Tibial artery (tissue), 4 donors: ENCODE measurements around the gene SPTBN5.

Experiments
- DNase-seq, 2 donors: peaks; one replicate each; pipeline ENCODE4 v3.0.0-alpha.2; 2019
- H3K27ac ChIP-seq, 2 donors: fragments of 200-600 bp; sonication (generic) in 1 of 2; 1 replicate in 1 of 2; 2 replicates in 1 of 2; pipeline ENCODE4 v1.5.1; 2018 to 2019; ENCODE audit warnings: mild to moderate bottlenecking in 1 of 2
- H3K27me3 ChIP-seq, 2 donors: fragments of 200-600 bp; sonication (generic) in 1 of 2; one replicate each; pipeline versions ENCODE4 v1.5.1 to v1.6.0; 2016 to 2019
- H3K36me3 ChIP-seq, 3 donors: fragments of 200-600 bp; sonication (generic) in 2 of 3; one replicate each; pipeline ENCODE4 v1.5.1; 2016 to 2019; ENCODE audit warnings: mild to moderate bottlenecking in 2 of 3
- H3K4me1 ChIP-seq, 4 donors: fragments of 200-600 bp; sonication (generic) in 2 of 4; 1 replicate in 3 of 4; 2 replicates in 1 of 4; pipeline ENCODE4 v1.5.1; 2016 to 2019
- H3K4me3 ChIP-seq, 2 donors: fragments of 200-600 bp; sonication (generic) in 1 of 2; 1 replicate in 1 of 2; 2 replicates in 1 of 2; pipeline ENCODE4 v1.5.1; 2018 to 2019; ENCODE audit warnings: mild to moderate bottlenecking in 2 of 2
- H3K9me3 ChIP-seq, 3 donors: fragments of 200-600 bp; sonication (generic) in 1 of 3; one replicate each; pipeline ENCODE4 v1.5.1; 2016 to 2019
- intact Hi-C: fragments of 100-400 bp; cut with DNase I; formaldehyde crosslinking; loops from one replicate; pipeline ENCODE4 v1.15.0; 2023; ENCODE audit warnings: low total_unique reads
- TF ChIP-seq, protein P1 (sequence below), 2 experiments: fragments of 200-600 bp in 1 of 2; fragments of 450-650 bp in 1 of 2; IDR thresholded peaks; one replicate each; pipeline ENCODE4 v1.5.1; 2017 to 2019; ENCODE audit warnings: antibody characterized with exemption in 2 of 2, mild to moderate bottlenecking in 1 of 2, moderate library complexity in 1 of 2

Gene SPTBN5

GRCh38 chr15:41851167-41851523 lies 42.7 kb downstream of the SPTBN5 start:
- intact Hi-C loops: no loop called here
- TF ChIP-seq, protein P1, sequence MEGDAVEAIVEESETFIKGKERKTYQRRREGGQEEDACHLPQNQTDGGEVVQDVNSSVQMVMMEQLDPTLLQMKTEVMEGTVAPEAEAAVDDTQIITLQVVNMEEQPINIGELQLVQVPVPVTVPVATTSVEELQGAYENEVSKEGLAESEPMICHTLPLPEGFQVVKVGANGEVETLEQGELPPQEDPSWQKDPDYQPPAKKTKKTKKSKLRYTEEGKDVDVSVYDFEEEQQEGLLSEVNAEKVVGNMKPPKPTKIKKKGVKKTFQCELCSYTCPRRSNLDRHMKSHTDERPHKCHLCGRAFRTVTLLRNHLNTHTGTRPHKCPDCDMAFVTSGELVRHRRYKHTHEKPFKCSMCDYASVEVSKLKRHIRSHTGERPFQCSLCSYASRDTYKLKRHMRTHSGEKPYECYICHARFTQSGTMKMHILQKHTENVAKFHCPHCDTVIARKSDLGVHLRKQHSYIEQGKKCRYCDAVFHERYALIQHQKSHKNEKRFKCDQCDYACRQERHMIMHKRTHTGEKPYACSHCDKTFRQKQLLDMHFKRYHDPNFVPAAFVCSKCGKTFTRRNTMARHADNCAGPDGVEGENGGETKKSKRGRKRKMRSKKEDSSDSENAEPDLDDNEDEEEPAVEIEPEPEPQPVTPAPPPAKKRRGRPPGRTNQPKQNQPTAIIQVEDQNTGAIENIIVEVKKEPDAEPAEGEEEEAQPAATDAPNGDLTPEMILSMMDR (IDR thresholded peaks at IDR 0.05): no peak
- H3K4me1 ChIP-seq: peaks cover 0 to 14% (median 0%) of the 10 kb centered on the region in 4 donors

DNA sequence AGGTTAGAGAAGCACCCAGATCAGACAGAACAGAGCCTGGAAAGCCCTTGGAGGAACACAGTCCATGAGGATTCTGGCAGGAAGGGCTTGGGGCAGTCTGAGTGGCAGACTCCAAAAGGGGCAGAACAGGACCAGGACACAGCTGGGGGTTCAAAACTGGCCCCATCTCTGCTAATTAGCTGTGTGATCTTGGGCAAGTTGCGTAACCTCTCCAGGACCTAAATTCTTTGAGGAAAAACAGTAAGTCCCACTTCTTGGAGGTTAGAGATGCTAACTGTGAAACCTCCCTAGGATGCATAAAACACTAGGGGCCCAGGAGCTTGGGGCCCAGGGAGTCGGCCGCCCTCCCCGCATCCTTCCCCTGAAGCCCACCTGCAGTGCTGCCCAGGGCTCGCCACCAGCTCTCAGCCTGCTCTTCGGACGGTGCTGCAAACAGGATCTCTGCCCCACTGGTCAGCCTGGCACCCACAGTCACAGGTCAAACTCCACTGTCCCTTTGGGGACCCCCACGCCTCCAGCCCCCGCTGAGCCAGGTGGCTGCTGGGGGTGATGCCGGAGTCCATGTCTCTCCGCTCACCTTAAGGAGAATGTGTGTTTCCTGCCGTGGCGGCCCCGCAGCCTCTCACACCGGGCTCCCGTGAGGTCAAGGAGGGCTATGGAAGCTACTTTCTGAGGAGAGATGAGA lies 43.2 kb downstream of the SPTBN5 start:
- no peaks in the 10 kb centered on the region for H3K9me3 ChIP-seq
- no peak for DNase-seq
- intact Hi-C loops: no loop called here
- H3K27ac ChIP-seq: no peak overlapping the region
- peaks cover 24 to 35% (median 28%) of the 10 kb centered on the region in 3 donors for H3K36me3 ChIP-seq
- H3K4me1 ChIP-seq: peaks cover 0 to 14% (median 0%) of the 10 kb centered on the region in 4 donors
- no peak overlapping the region for H3K4me3 ChIP-seq
- H3K27me3 ChIP-seq: peaks cover 0 to 42% of the 10 kb centered on the region in 2 donors
- TF ChIP-seq, protein P1 (IDR thresholded peaks at IDR 0.05): no peak

More at GRCh38 chr15:41851167-41851523, 42.7 kb downstream of the SPTBN5 start:
- no peak for DNase-seq
- H3K27me3 ChIP-seq: peaks cover 0 to 47% of the 10 kb centered on the region in 2 donors
- H3K27ac ChIP-seq: no peak overlapping the region
- no peak overlapping the region for H3K4me3 ChIP-seq
- H3K36me3 ChIP-seq: peaks cover 20 to 30% (median 23%) of the 10 kb centered on the region in 3 donors
- H3K9me3 ChIP-seq: no peaks in the 10 kb centered on the region

GRCh38 chr15:41849861-41850260 lies 44.0 kb downstream of the SPTBN5 start:
- no peak for DNase-seq
- H3K9me3 ChIP-seq: no peaks in the 10 kb centered on the region
- TF ChIP-seq, protein P1 (IDR thresholded peaks at IDR 0.05): no peak
- no peak overlapping the region for H3K27ac ChIP-seq
- H3K36me3 ChIP-seq: peaks cover 29 to 43% (median 36%) of the 10 kb centered on the region in 3 donors
- peaks cover 0 to 14% (median 0%) of the 10 kb centered on the region in 4 donors for H3K4me1 ChIP-seq
- intact Hi-C loops: no loop called here
- peaks cover 0 to 35% of the 10 kb centered on the region in 2 donors for H3K27me3 ChIP-seq
- H3K4me3 ChIP-seq: no peak overlapping the region

DNA sequence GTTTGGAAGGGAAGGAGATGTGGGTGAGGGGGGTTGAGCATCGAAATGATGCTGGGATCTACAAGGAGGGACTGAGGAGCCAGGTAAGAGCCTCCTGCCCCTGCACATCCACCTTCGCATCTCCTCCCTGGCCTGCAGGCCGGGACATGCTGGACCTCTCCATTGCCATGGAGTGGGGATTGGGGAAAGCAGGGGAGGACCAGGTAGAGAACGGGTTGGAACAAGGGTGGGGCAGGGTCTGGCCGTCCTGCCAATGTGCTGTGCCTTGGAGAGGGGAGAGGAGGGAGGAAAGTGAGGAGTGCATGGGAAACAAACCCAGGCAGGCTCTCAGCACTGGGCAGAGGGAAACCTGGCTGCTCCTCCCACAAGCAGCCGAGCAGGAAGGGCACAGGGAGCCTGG lies 44.6 kb downstream of the SPTBN5 start:
- Histone ChIP-seq H3K27ac (no peak overlapping the region), H3K4me3 (no peak overlapping the region), H3K9me3 (no peaks in the 10 kb centered on the region), H3K27me3 (peaks cover 0 to 28% of the 10 kb centered on the region in 2 donors), H3K36me3 (peaks cover 33 to 49% (median 41%) of the 10 kb centered on the region in 3 donors), H3K4me1 (peaks cover 0 to 14% (median 0%) of the 10 kb centered on the region in 4 donors)
- intact Hi-C loops: no loop called here
- no peak for DNase-seq
- TF ChIP-seq, protein P1 (IDR thresholded peaks at IDR 0.05): no peak

DNA sequence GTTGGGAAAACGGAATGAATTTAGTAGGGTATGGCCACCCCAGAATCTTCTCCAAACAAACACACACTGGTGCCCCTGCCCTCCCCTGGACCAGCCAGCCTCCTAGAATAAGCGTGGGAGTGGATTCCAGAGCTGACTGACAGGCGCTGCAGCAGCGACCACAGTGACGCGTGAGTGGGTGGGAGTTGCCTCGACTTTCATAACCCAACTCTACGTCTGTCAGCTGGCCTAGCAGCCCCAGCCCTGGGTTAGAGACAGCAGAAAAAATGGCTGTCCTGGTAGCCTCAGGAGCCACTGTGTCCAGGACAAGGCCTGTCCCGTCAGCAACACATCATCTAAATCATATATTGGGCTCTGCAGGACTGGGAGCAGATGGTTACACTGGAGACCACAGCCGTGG lies 45.2 kb downstream of the SPTBN5 start:
- no peak overlapping the region for H3K4me3 ChIP-seq
- H3K27ac ChIP-seq: no peak overlapping the region
- TF ChIP-seq, protein P1 (IDR thresholded peaks at IDR 0.05): no peak
- intact Hi-C loops: no loop called here
- peaks cover 0 to 14% (median 0%) of the 10 kb centered on the region in 4 donors for H3K4me1 ChIP-seq
- no peak for DNase-seq
- H3K9me3 ChIP-seq: no peaks in the 10 kb centered on the region
- peaks cover 34 to 55% (median 41%) of the 10 kb centered on the region in 3 donors for H3K36me3 ChIP-seq
- H3K27me3 ChIP-seq: peaks cover 0 to 22% of the 10 kb centered on the region in 2 donors
